Measurements from ENCODE around the gene PHKB. TPM values are rescaled to one million over a fixed set of nuclear protein-coding genes. Genes with fewer than 3 reads are reported as not detected.

PHKB gene
- total and polyA plus RNA-seq, 2 of the 8 experiments (the other 6 are each of a cell fraction or from before 2014, with no cell fraction given), result 18.6 to 38.3 TPM

DNA sequence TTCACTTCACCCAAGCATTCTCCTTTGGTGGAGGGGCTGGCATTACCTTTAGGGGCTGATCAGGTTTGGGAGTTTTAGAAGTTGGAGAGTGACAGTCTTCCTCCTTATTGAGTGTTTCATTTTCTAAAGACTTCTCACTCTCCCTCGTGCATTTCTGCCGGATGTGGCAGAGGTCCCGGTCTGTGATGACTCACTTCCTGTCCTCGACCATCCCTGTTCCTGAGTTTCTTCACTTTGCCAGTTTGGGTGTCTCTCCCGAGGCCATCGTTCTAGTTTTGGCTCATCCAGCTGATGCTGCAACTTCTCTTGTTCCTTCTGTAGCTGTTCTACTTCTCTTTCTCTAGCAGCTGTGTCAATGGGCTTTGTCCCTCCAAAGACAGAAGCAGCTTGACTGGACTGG, 104.3 kb downstream of the PHKB start:
- H3K4me2 ChIP-seq (ENCODE audit: insufficient read depth in 1 of 2, low read depth in 2 of 2, low read length in 2 of 2), result no peak overlapping the region
- POLR2A ChIA-PET (ENCODE audit: partially characterized antibody), result no interaction called here
- no peak overlapping the region for H4K5ac ChIP-seq (ENCODE audit: insufficient read length, low read depth, low read length)
- CTCF ChIA-PET (ENCODE audit: partially characterized antibody), result interaction anchor here (0.9 kb wide), 1 partner anchor 16 kb away, joined by 3 read pairs; no protein-coding TSS in a partner anchor
- no peak overlapping the region for H3K4ac ChIP-seq (replicated peaks; ENCODE audit: insufficient read length, low read depth, low read length)
- no peak overlapping the region for H3K4me3 ChIP-seq (ENCODE audit: extremely low read depth in 1 of 4, insufficient read depth in 2 of 4, low read depth in 3 of 4, low read length in 4 of 4)
- no peak overlapping the region for H2BK5ac ChIP-seq (ENCODE audit: low read depth, low read length)
- TF ChIP-seq BCL11A (IDR thresholded peaks at IDR 0.05; ENCODE audit: low read depth in 2 of 2, low read length in 2 of 2) (no peak), RAD21 (IDR thresholded peaks at IDR 0.05 in 1 of 2, conservative IDR thresholded peaks at IDR 0.05 in 1 of 2; ENCODE audit: low read depth in 2 of 2, low read length in 2 of 2) (no peak), CHD2 (IDR thresholded peaks at IDR 0.05; ENCODE audit: low read length) (no peak), KDM1A (IDR thresholded peaks at IDR 0.05; ENCODE audit: borderline replicate concordance, low read length) (no peak), GTF2F1 (IDR thresholded peaks at IDR 0.05; ENCODE audit: borderline replicate concordance, low read depth, low read length) (no peak), POLR2AphosphoS5 (IDR thresholded peaks at IDR 0.05; ENCODE audit: low read depth, low read length) (no peak), TEAD4 (IDR thresholded peaks at IDR 0.05; ENCODE audit: low read depth, low read length) (no peak), CBX5 (IDR thresholded peaks at IDR 0.05; ENCODE audit: low read depth, low read length) (no peak), CTBP2 (IDR thresholded peaks at IDR 0.05; ENCODE audit: borderline replicate concordance, insufficient read depth, insufficient read length, low read length) (no peak), CHD1 (IDR thresholded peaks at IDR 0.05; ENCODE audit: low read depth, low read length) (no peak)
- TF ChIP-seq, protein P1, sequence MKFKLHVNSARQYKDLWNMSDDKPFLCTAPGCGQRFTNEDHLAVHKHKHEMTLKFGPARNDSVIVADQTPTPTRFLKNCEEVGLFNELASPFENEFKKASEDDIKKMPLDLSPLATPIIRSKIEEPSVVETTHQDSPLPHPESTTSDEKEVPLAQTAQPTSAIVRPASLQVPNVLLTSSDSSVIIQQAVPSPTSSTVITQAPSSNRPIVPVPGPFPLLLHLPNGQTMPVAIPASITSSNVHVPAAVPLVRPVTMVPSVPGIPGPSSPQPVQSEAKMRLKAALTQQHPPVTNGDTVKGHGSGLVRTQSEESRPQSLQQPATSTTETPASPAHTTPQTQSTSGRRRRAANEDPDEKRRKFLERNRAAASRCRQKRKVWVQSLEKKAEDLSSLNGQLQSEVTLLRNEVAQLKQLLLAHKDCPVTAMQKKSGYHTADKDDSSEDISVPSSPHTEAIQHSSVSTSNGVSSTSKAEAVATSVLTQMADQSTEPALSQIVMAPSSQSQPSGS (IDR thresholded peaks at IDR 0.05; ENCODE audit: low read length), result no peak
- H4K91ac ChIP-seq (replicated peaks; ENCODE audit: insufficient read length, low read length), result no peak overlapping the region
- H3K9ac ChIP-seq (replicated peaks in 1 of 4; ENCODE audit: extremely low read depth in 1 of 4, low read depth in 3 of 4, low read length in 3 of 4), result no peak overlapping the region
- H3K9me3 ChIP-seq (ENCODE audit: insufficient read depth in 2 of 2, low read depth in 1 of 2, low read length in 1 of 2), result no peaks in the 10 kb centered on the region
- H3K14ac ChIP-seq (ENCODE audit: insufficient read length), result no peak overlapping the region
- H2BK15ac ChIP-seq (ENCODE audit: low read length), result no peak overlapping the region
- H4K8ac ChIP-seq (ENCODE audit: extremely low read depth, insufficient read depth, low read length), result no peak overlapping the region
- no peak overlapping the region for H2BK120ac ChIP-seq (replicated peaks; ENCODE audit: low read depth, low read length)
- H3K27me3 ChIP-seq (replicated peaks in 1 of 4; ENCODE audit: control insufficient read depth in 3 of 4, extremely low read depth in 1 of 4, insufficient read depth in 3 of 4, low read length in 3 of 4), result no peaks in the 10 kb centered on the region
- H3K4me1 ChIP-seq (replicated peaks in 1 of 4; ENCODE audit: control insufficient read depth in 3 of 4, insufficient read depth in 4 of 4, low read length in 3 of 4), result no peaks in the 10 kb centered on the region
- H2AK5ac ChIP-seq (ENCODE audit: low read depth, low read length), result no peak overlapping the region
- no peak overlapping the region for H3K27ac ChIP-seq (ENCODE audit: low read depth, low read length)
- H2BK20ac ChIP-seq (ENCODE audit: low read length), result no peak overlapping the region
- DNase-seq (ENCODE audit: low read depth in 1 of 2, low spot score in 2 of 2) (no peak), FAIRE-seq (no peak)
- no peak overlapping the region for H3K23ac ChIP-seq (ENCODE audit: insufficient read length)
- no peaks in the 10 kb centered on the region for H3K36me3 ChIP-seq (ENCODE audit: control insufficient read depth in 2 of 4, insufficient read depth in 4 of 4, low read length in 3 of 4)
- H2BK12ac ChIP-seq (ENCODE audit: low read depth, low read length), result no peak overlapping the region
- no peak overlapping the region for H3K18ac ChIP-seq (ENCODE audit: extremely low read depth, low read length)
- H3K23me2 ChIP-seq (ENCODE audit: low read depth, low read length), result no peaks in the 10 kb centered on the region
- H3K79me1 ChIP-seq (ENCODE audit: low read depth, low read length), result no peaks in the 10 kb centered on the region
- H4K20me1 ChIP-seq (replicated peaks in 1 of 2; ENCODE audit: control insufficient read depth in 1 of 2, insufficient read depth in 2 of 2, low read length in 2 of 2), result no peaks in the 10 kb centered on the region
- H3K79me2 ChIP-seq (ENCODE audit: control insufficient read depth in 1 of 2, insufficient read depth in 2 of 2, low read length in 2 of 2), result no peaks in the 10 kb centered on the region
- 91% methylated on average over 6 of the region's 6 CpGs; no CpG with 5 or more reads in 1 of the 2 experiments for WGBS, 2 experiments (ENCODE audit: extremely low coverage in 1 of 2, insufficient coverage in 1 of 2, insufficient read length in 1 of 2, insufficient replicate concordance in 2 of 2, low coverage in 1 of 2, low lambda C conversion rate in 2 of 2, missing lambda C conversion rate in 1 of 2)
- no peak overlapping the region for H3K56ac ChIP-seq (replicated peaks; ENCODE audit: insufficient read length, low read depth, low read length)
- no peak overlapping the region for H2AFZ ChIP-seq (ENCODE audit: low read length)

Measured in H1 (cell line).